H9 (cell line): ENCODE measurements around the gene FAM53B. TPM values are rescaled to one million over a fixed set of nuclear protein-coding genes. Genes with fewer than 3 reads are reported as not detected.

Experiments used
- DNase-seq: peaks from one replicate; pipeline ENCODE4 v3.0.0-alpha.2; 2017
- H2AFZ ChIP-seq: one replicate; pipeline ENCODE4 v1.6.1; 2013; ENCODE audit warnings: mild to moderate bottlenecking, low read length, control low read depth, moderate library complexity
- H2AK5ac ChIP-seq: 2 replicates; pipeline ENCODE4 v1.6.1; 2013; ENCODE audit warnings: low read length, control low read depth, mixed read lengths; ENCODE audit not compliant: insufficient read length
- H2BK120ac ChIP-seq: one replicate; pipeline ENCODE4 v1.6.1; 2013; ENCODE audit warnings: low read depth, mild to moderate bottlenecking, low read length, control low read depth, inconsistent platforms; ENCODE audit not compliant: poor library complexity, severe bottlenecking
- H2BK12ac ChIP-seq: 2 replicates; pipeline ENCODE4 v1.6.1; 2013; ENCODE audit warnings: low read length, control low read depth, mixed read lengths, low read depth; ENCODE audit not compliant: insufficient read length
- H2BK15ac ChIP-seq: 2 replicates; pipeline ENCODE4 v1.6.1; 2013; ENCODE audit warnings: low read depth, low read length, control low read depth
- H2BK20ac ChIP-seq: one replicate; pipeline ENCODE4 v1.6.1; 2013; ENCODE audit warnings: low read depth, mild to moderate bottlenecking, low read length, control low read depth, inconsistent platforms; ENCODE audit not compliant: poor library complexity, severe bottlenecking
- H2BK5ac ChIP-seq: 2 replicates; pipeline ENCODE4 v1.6.1; 2013; ENCODE audit warnings: low read length, control low read depth, mixed read lengths; ENCODE audit not compliant: insufficient read length
- H3K14ac ChIP-seq: 2 replicates; pipeline ENCODE4 v1.6.1; 2013; ENCODE audit warnings: low read length, control low read depth; ENCODE audit not compliant: insufficient read depth
- H3K18ac ChIP-seq: 2 replicates; pipeline ENCODE4 v1.6.1; 2013; ENCODE audit warnings: low read depth, mild to moderate bottlenecking, mixed read lengths, low read length, control low read depth; ENCODE audit not compliant: insufficient read length
- H3K23ac ChIP-seq: 2 replicates; pipeline ENCODE4 v1.6.1; 2013; ENCODE audit warnings: low read length, control low read depth, mixed read lengths, low read depth; ENCODE audit not compliant: insufficient read length
- H3K23me2 ChIP-seq: 2 replicates; pipeline ENCODE4 v1.6.1; 2013; ENCODE audit warnings: low read depth, mild to moderate bottlenecking, mixed read lengths, low read length, control low read depth; ENCODE audit not compliant: insufficient read length, poor library complexity, severe bottlenecking
- H3K27ac ChIP-seq: 2 replicates; pipeline ENCODE4 v1.5.1; 2013; ENCODE audit warnings: low read length, control low read depth, mixed read lengths, low read depth; ENCODE audit not compliant: insufficient read length
- H3K27me3 ChIP-seq: 2 replicates; pipeline ENCODE4 v1.6.1; 2013; ENCODE audit warnings: low read length, control low read depth, inconsistent platforms; ENCODE audit not compliant: insufficient read depth
- H3K4ac ChIP-seq: 2 replicates; pipeline ENCODE4 v1.6.1; 2013; ENCODE audit warnings: low read depth, mild to moderate bottlenecking, control low read depth, inconsistent platforms, low read length, moderate library complexity
- H3K4me1 ChIP-seq: 2 replicates; pipeline ENCODE4 v1.6.1; 2013; ENCODE audit warnings: low read length, control low read depth, inconsistent platforms; ENCODE audit not compliant: insufficient read depth
- H3K4me2 ChIP-seq: 2 replicates; pipeline ENCODE4 v1.6.1; 2013; ENCODE audit warnings: low read length, control low read depth, mixed read lengths; ENCODE audit not compliant: insufficient read length, insufficient read depth
- H3K56ac ChIP-seq: 2 replicates; pipeline ENCODE4 v1.6.1; 2013; ENCODE audit warnings: low read depth, mild to moderate bottlenecking, mixed read lengths, low read length, control low read depth; ENCODE audit not compliant: insufficient read length
- H3K79me1 ChIP-seq: 2 replicates; pipeline ENCODE4 v1.6.1; 2013; ENCODE audit warnings: low read depth, mild to moderate bottlenecking, moderate library complexity, low read length, control low read depth, inconsistent platforms; ENCODE audit not compliant: insufficient read depth, poor library complexity, severe bottlenecking
- H3K79me2 ChIP-seq: 2 replicates; pipeline ENCODE4 v1.6.1; 2013; ENCODE audit warnings: low read length, control low read depth, inconsistent platforms; ENCODE audit not compliant: insufficient read depth
- H3K9ac ChIP-seq: 2 replicates; pipeline ENCODE4 v1.6.1; 2013; ENCODE audit warnings: low read length, control low read depth, mixed read lengths; ENCODE audit not compliant: insufficient read length; ENCODE audit errors: extremely low read depth
- H3K9me3 ChIP-seq: one replicate; pipeline ENCODE4 v1.6.1; 2013; ENCODE audit warnings: low read depth, low read length, inconsistent platforms; ENCODE audit not compliant: control insufficient read depth
- H3T11ph ChIP-seq: one replicate; pipeline ENCODE4 v1.6.1; 2013; ENCODE audit warnings: mild to moderate bottlenecking, low read length, control low read depth, inconsistent platforms
- H4K20me1 ChIP-seq: one replicate; pipeline ENCODE4 v1.6.1; 2013; ENCODE audit not compliant: control insufficient read depth, insufficient read length, insufficient read depth
- H4K5ac ChIP-seq: 2 replicates; pipeline ENCODE4 v1.6.1; 2013; ENCODE audit warnings: low read depth, mild to moderate bottlenecking, mixed read lengths, low read length, control low read depth; ENCODE audit not compliant: insufficient read length
- H4K8ac ChIP-seq: replicated peaks from 2 replicates; pipeline ENCODE4 v1.6.1; 2013; ENCODE audit warnings: low read length, control low read depth, mixed read lengths, low read depth; ENCODE audit not compliant: insufficient read length
- H4K91ac ChIP-seq: 2 replicates; pipeline ENCODE4 v1.6.1; 2013; ENCODE audit warnings: low read depth, mild to moderate bottlenecking, moderate library complexity, mixed read lengths, low read length, control low read depth; ENCODE audit not compliant: insufficient read length
- H3K27ac Mint-ChIP-seq, 3 experiments: 2 replicates in 2 of 3; 3 replicates in 1 of 3; pipeline ENCODE4 v1.8.0; 2020 to 2021; ENCODE audit warnings: mixed read lengths in 3 of 3, mild to moderate bottlenecking in 1 of 3, moderate library complexity in 1 of 3
- H3K27me3 Mint-ChIP-seq: 2 replicates; pipeline ENCODE4 v1.8.0; 2021; ENCODE audit warnings: low read depth, mild to moderate bottlenecking, moderate library complexity, mixed read lengths
- H3K36me3 Mint-ChIP-seq, 3 experiments: 2 replicates in 2 of 3; 3 replicates in 1 of 3; pipeline ENCODE4 v1.8.0; 2020 to 2021; ENCODE audit warnings: low read depth in 3 of 3, mixed read lengths in 3 of 3; ENCODE audit not compliant: insufficient read depth in 1 of 3
- H3K4me1 Mint-ChIP-seq, 2 experiments: 2 replicates each; pipeline ENCODE4 v1.8.0; 2020; ENCODE audit warnings: mixed read lengths in 2 of 2
- H3K4me3 Mint-ChIP-seq, 2 experiments: 2 replicates in 1 of 2; 3 replicates in 1 of 2; pipeline ENCODE4 v1.8.0; 2020 to 2021; ENCODE audit warnings: mild to moderate bottlenecking in 2 of 2, mixed read lengths in 2 of 2, moderate library complexity in 1 of 2
- H3K9me3 Mint-ChIP-seq, 2 experiments: 2 replicates in 1 of 2; 3 replicates in 1 of 2; pipeline ENCODE4 v1.8.0; 2020; ENCODE audit warnings: mild to moderate bottlenecking in 2 of 2, mixed read lengths in 2 of 2, moderate library complexity in 1 of 2
- WGBS: extraction: QIAGEN DNeasy Blood & Tissue Kit; methylation state at CpG from one replicate; pipeline ENCODE4 v1.1.7; 2013; ENCODE audit warnings: missing lambda C conversion rate, low lambda C conversion rate, mixed read lengths; ENCODE audit not compliant: insufficient read length; ENCODE audit errors: extremely low coverage; 5-methylcytosine and 5-hydroxymethylcytosine counted together
- total RNA-seq: library from RNA; stranded (reverse); gene quantifications from 2 replicates; pipeline ENCODE4 v1.2.1, GENCODE V29; 2021
- TF ChIP-seq, protein P1 (sequence below): fragments of 200-600 bp; sonication (generic); conservative IDR thresholded peaks from 3 replicates; pipeline ENCODE4 v1.8.0; 2021; ENCODE audit warnings: antibody characterized with exemption, mild to moderate bottlenecking

The FAM53B gene
- total RNA-seq, 1 experiment from 2014 or later, result 11.5 TPM

DNA sequence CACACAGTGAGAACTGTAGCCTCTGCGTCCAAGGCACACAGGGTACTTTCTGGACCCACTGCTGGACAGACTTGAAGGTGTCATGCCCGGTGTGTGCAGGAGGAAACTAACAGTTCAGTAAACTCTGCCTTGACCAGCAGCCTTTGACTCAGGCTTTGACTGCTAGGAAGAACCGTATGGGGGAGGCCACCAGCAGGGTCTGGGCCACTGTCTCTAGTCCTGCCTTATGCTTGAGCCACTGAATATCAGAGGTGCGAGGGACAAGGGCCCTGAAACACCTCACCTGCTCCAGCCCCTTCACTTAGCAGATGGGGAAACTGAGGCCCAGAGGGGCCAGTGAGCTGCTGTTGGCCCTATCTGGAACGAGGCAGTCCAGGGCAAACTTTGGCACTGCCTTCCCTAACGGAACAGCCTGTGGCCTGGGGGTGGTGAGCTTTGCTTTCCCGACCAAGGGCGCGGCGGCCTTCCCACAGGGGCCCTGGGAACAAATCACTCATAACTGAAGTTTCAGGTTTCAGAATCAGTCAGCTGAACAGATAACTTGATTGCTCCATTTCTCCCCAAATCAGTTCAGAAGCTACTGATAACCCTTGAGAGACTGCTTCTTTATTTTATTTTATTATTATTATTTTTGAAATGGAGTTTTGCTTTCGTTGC lies 130.0 kb downstream of the FAM53B start:
- Histone ChIP-seq H3K4me2 (no peak overlapping the region), H2BK15ac (no peak overlapping the region), H3T11ph (no peak overlapping the region), H4K8ac (no peak overlapping the region), H3K14ac (no peak overlapping the region), H4K5ac (no peak overlapping the region), H3K56ac (no peak overlapping the region), H3K4ac (no peak overlapping the region), H3K79me2 (no peaks in the 10 kb centered on the region), H3K23me2 (no peaks in the 10 kb centered on the region), H2BK20ac (no peak overlapping the region), H3K23ac (no peak overlapping the region), H4K91ac (no peak overlapping the region), H3K18ac (peak overlapping the region; percentile 27), H3K9ac (no peak overlapping the region), H3K27me3 (no peaks in the 10 kb centered on the region), H3K9me3 (no peaks in the 10 kb centered on the region), H3K79me1 (no peaks in the 10 kb centered on the region), H4K20me1 (no peaks in the 10 kb centered on the region), H2BK120ac (no peak overlapping the region), H3K4me1 (peaks cover 2% of the 10 kb centered on the region; the same call in 1 of the 2 replicates), H2AFZ (no peak overlapping the region), H2BK12ac (no peak overlapping the region), H3K27ac (no peak overlapping the region), H2BK5ac (no peak overlapping the region), H2AK5ac (no peak overlapping the region)
- no peaks in the 10 kb centered on the region for H3K27me3 Mint-ChIP-seq
- H3K9me3 Mint-ChIP-seq, result no peaks in the 10 kb centered on the region
- no peak for DNase-seq
- TF ChIP-seq, protein P1, sequence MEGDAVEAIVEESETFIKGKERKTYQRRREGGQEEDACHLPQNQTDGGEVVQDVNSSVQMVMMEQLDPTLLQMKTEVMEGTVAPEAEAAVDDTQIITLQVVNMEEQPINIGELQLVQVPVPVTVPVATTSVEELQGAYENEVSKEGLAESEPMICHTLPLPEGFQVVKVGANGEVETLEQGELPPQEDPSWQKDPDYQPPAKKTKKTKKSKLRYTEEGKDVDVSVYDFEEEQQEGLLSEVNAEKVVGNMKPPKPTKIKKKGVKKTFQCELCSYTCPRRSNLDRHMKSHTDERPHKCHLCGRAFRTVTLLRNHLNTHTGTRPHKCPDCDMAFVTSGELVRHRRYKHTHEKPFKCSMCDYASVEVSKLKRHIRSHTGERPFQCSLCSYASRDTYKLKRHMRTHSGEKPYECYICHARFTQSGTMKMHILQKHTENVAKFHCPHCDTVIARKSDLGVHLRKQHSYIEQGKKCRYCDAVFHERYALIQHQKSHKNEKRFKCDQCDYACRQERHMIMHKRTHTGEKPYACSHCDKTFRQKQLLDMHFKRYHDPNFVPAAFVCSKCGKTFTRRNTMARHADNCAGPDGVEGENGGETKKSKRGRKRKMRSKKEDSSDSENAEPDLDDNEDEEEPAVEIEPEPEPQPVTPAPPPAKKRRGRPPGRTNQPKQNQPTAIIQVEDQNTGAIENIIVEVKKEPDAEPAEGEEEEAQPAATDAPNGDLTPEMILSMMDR, result no peak
- peaks cover 7 to 18% of the 10 kb centered on the region in 2 experiments for H3K4me1 Mint-ChIP-seq
- H3K27ac Mint-ChIP-seq, result no peak overlapping the region
- no peak overlapping the region for H3K4me3 Mint-ChIP-seq
- WGBS, result no CpG with 5 or more reads among the region's 11 CpGs
- H3K36me3 Mint-ChIP-seq, result 0 out of 7 replicates have a peak, but pooled peaks cover 0 to 2% (median 0%) of the 10 kb centered on the region in 3 experiments
